B cell (primary cell): ENCODE results near the gene DNTTIP2.

Experiments
- EZH2 ChIP-seq: IDR thresholded peaks from 2 replicates; pipeline ENCODE4 v1.6.1; 2012; ENCODE audit warnings: borderline replicate concordance, low read depth, mild to moderate bottlenecking, moderate library complexity, low read length; ENCODE audit not compliant: insufficient read depth, poor library complexity, severe bottlenecking
- TF ChIP-seq, protein P1 (sequence below): fragments of 200-600 bp; IDR thresholded peaks from one replicate; pipeline ENCODE4 v1.8.0; 2022; ENCODE audit warnings: antibody characterized with exemption, mild to moderate bottlenecking

DNA sequence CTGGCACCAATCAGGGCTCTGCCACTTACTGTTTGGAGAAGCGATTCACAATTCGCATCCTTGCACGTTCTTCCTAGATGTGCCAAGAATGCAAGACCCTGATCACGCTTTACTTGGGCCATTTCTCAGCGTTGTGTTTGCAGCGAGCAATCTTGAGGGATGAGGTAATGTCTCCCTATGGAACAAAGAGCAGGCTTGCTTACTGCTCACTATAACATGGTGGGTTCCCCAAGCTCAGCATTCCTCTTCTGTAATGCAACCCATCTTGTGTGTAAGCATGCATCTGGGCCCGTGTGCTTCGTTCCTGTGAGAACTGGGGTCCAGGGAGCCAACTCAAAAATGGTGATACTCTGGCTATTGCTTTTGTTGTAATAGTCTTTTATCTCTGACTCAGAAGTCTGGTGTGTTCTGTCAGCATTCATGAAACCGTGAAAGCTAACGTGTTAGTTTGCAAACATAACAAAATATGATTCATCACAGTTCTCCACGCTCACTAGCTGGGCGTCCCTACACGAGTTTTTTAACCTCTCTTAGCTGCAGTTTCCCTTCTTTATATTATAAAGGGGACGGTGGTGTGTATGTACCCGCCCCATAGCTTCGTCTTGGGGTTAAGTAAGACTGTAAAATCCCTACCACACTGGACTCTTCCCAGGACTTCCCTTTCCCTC lies 33.3 kb downstream of the DNTTIP2 start:
- TF ChIP-seq, protein P1, sequence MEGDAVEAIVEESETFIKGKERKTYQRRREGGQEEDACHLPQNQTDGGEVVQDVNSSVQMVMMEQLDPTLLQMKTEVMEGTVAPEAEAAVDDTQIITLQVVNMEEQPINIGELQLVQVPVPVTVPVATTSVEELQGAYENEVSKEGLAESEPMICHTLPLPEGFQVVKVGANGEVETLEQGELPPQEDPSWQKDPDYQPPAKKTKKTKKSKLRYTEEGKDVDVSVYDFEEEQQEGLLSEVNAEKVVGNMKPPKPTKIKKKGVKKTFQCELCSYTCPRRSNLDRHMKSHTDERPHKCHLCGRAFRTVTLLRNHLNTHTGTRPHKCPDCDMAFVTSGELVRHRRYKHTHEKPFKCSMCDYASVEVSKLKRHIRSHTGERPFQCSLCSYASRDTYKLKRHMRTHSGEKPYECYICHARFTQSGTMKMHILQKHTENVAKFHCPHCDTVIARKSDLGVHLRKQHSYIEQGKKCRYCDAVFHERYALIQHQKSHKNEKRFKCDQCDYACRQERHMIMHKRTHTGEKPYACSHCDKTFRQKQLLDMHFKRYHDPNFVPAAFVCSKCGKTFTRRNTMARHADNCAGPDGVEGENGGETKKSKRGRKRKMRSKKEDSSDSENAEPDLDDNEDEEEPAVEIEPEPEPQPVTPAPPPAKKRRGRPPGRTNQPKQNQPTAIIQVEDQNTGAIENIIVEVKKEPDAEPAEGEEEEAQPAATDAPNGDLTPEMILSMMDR: no peak
- TF ChIP-seq EZH2: no peak
